Measurements from ENCODE around the gene LTA.

DNA sequence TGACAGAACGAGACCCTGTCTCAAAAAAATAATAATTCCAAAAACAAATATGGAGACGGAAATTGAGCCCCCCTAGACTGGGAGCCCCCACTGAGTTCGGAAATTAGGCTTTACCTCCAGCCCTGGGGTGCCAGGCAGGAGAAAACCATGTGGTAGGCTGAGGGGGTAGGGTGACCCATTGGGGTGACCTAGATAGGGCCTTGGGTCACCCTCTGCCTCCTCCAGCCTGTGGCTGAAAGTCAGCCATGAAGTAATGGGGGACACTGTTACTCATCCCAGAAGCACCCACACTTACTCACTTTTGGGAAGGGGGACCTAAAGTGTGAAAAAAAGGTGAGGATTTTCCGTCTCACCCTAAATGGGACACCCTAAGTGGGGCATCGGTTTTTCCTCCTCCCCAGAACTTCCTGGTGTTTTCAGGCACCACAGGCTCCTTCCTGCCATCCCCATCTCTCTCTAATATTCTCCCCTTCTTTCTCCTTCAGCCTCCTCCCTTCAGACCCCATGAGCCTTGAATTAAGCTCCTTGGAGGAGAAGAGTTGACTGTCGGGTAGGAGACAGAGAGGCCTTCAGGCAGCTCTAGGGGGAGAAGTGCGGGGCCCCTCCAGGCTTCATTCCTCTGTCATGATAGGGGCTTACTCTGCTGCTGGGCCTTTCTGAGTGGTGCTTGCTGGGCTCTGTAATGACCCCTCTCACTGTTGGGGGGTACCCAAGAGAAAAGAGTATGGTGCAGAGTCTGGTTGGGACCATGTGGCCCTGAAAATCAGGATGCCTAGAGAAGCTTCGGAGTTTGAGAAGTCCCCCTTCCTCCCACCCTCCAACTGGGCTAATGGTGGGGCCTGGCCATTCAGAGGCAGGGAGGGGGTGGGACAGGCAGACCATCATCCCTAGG is 7.7 kb downstream of the LTA start:
- no peak for TF ChIP-seq TAF1 (IDR thresholded peaks at IDR 0.05; ENCODE audit: low read depth, low read length)
- TF ChIP-seq POLR2A (IDR thresholded peaks at IDR 0.05; ENCODE audit: low read depth, low read length), result peak; percentile 17; the same call in 1 of the 2 replicates
- TF ChIP-seq POU2F2 (IDR thresholded peaks at IDR 0.05; ENCODE audit: low read depth, low read length), result no peak
